Left lung (tissue), 10 donors: ENCODE measurements around the gene EPHB4. TPM values are rescaled to one million over a fixed set of nuclear protein-coding genes. Genes with fewer than 3 reads are reported as not detected.

ENCODE experiments used
- ATAC-seq: fragments of 200-7000 bp; cut with Tn5 transposase; one replicate; pipeline ENCODE4 v1.9.1; 2020; ENCODE audit warnings: moderate library complexity
- DNase-seq, 4 donors: peaks; one replicate each; pipeline ENCODE4 v3.0.0-alpha.2; 2013 to 2020
- H3K27ac ChIP-seq, 2 donors: fragments of 200-600 bp; sonication (generic) in 1 of 2; one replicate each; pipeline versions ENCODE4 v1.5.0 to v1.8.0; 2020 to 2021
- H3K27me3 ChIP-seq, 2 donors: fragments of 200-600 bp; sonication (generic) in 1 of 2; one replicate each; pipeline versions ENCODE4 v1.5.0 to v1.8.0; 2020 to 2021
- H3K36me3 ChIP-seq, 2 donors: fragments of 200-600 bp; sonication (generic) in 1 of 2; one replicate each; pipeline versions ENCODE4 v1.5.0 to v1.8.0; 2020 to 2021
- H3K4me1 ChIP-seq, 2 donors: fragments of 200-600 bp; one replicate each; pipeline ENCODE4 v1.8.0; 2021
- H3K4me3 ChIP-seq, 2 donors: fragments of 200-600 bp; sonication (generic) in 1 of 2; one replicate each; pipeline versions ENCODE4 v1.5.0 to v1.8.0; 2020 to 2021; ENCODE audit warnings: mild to moderate bottlenecking in 1 of 2
- H3K9me3 ChIP-seq, 2 donors: fragments of 200-600 bp; sonication (generic) in 1 of 2; one replicate each; pipeline versions ENCODE4 v1.5.0 to v1.8.0; 2020 to 2021
- intact Hi-C, 2 donors: fragments of 100-400 bp; cut with DNase I; formaldehyde crosslinking; loops; one replicate each; pipeline versions ENCODE4 v1.11.2 to v1.14.2; 2022
- polyA plus RNA-seq, 6 donors: library from polyadenylated mRNA; unstranded; fragments of 120-200 nt; gene quantifications; one replicate each; pipeline ENCODE4 v1.2.1, GENCODE V29; 2013; ENCODE audit not compliant: insufficient read length in 6 of 6
- total RNA-seq, 2 donors: library from RNA; stranded (reverse); fragmentation: NEBNext Ultra II Directional; extraction: Animal tissue kit (Norgen Biotek cat#: 25700); gene quantifications; one replicate each; pipeline ENCODE4 v1.2.1, GENCODE V29; 2021
- TF ChIP-seq, protein P1 (sequence below), 2 donors: fragments of 200-600 bp; sonication (generic) in 1 of 2; IDR thresholded peaks; one replicate each; pipeline versions ENCODE4 v1.5.0 to v1.8.0; 2021; ENCODE audit warnings: antibody characterized with exemption in 2 of 2
- donor health status: DM: no; HTN: yes; CAD: no.
- donor health status: DM: no; HTN: no; CAD: no.

The EPHB4 gene
- total and polyA plus RNA-seq, 8 donors, result 72.9 to 123 (median 98.8) TPM

DNA sequence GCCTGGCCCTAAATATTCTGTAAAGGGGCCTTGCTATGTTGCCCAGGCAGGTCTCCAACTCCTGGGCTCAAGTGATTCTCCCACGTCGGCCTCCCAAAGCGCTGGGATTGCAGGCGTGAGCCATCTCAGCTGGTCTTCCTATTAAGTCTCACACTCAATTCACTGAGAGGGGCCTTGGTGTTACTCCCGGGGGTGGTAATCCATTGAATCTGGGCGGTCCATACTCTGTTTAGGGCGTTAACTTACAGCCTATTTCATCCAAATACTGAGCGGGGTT is 46.9 kb upstream of the EPHB4 start:
- peaks cover 12 to 51% of the 10 kb centered on the region in 2 donors for H3K4me1 ChIP-seq
- no peaks in the 10 kb centered on the region for H3K9me3 ChIP-seq
- intact Hi-C loops, result no loop called here
- H3K4me3 ChIP-seq, result peak overlapping the region; percentile 85 to 99
- TF ChIP-seq, protein P1, sequence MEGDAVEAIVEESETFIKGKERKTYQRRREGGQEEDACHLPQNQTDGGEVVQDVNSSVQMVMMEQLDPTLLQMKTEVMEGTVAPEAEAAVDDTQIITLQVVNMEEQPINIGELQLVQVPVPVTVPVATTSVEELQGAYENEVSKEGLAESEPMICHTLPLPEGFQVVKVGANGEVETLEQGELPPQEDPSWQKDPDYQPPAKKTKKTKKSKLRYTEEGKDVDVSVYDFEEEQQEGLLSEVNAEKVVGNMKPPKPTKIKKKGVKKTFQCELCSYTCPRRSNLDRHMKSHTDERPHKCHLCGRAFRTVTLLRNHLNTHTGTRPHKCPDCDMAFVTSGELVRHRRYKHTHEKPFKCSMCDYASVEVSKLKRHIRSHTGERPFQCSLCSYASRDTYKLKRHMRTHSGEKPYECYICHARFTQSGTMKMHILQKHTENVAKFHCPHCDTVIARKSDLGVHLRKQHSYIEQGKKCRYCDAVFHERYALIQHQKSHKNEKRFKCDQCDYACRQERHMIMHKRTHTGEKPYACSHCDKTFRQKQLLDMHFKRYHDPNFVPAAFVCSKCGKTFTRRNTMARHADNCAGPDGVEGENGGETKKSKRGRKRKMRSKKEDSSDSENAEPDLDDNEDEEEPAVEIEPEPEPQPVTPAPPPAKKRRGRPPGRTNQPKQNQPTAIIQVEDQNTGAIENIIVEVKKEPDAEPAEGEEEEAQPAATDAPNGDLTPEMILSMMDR (IDR thresholded peaks at IDR 0.05), result no peak
- ATAC-seq (peak; percentile 0), DNase-seq (no peak)
- peaks cover 0 to 59% of the 10 kb centered on the region in 2 donors for H3K36me3 ChIP-seq
- peak overlapping the region; percentile 90 to 91 for H3K27ac ChIP-seq
- no peaks in the 10 kb centered on the region for H3K27me3 ChIP-seq

DNA sequence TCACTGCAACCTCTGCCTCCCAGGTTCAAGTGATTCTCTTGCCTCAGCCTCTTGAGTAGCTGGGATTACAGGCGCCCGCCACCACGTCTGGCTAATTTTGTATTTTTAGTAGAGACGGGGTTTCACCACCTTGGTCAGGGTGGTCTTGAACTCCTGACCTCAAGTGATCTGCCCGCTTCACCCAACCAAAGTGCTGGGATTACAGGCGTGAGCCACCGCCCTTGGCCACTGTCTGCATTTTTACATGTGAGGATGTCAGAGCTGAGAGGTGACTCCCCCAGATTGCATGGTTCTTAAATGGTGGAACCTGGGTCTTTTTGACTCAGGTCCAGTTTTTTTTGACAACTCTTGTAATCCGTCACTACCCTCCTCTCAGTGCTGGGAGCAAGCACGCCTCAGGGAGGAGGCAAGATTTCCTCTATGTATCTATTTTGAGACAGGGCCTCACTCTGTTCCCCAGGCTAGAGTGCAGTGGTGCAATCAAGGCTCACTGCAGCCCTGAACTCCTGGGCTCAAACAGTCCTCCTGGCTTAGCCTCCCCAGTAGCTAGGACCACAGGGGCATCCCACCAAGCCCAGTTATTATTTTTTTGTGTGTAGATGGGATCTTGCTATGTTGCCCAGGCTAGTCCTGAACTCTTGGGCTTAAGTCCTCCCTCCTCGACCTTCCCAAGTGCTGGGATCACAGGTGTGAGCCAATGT is 46.4 kb upstream of the EPHB4 start:
- no peaks in the 10 kb centered on the region for H3K9me3 ChIP-seq
- H3K36me3 ChIP-seq, result peaks cover 0 to 54% of the 10 kb centered on the region in 2 donors
- peaks cover 12 to 51% of the 10 kb centered on the region in 2 donors for H3K4me1 ChIP-seq
- TF ChIP-seq, protein P1 (IDR thresholded peaks at IDR 0.05), result no peak
- H3K4me3 ChIP-seq, result peak overlapping the region; percentile 85 to 99
- no peak for DNase-seq
- intact Hi-C loops, result no loop called here
- no peaks in the 10 kb centered on the region for H3K27me3 ChIP-seq
- no peak for ATAC-seq
- peak overlapping the region; percentile 90 to 91 for H3K27ac ChIP-seq

DNA sequence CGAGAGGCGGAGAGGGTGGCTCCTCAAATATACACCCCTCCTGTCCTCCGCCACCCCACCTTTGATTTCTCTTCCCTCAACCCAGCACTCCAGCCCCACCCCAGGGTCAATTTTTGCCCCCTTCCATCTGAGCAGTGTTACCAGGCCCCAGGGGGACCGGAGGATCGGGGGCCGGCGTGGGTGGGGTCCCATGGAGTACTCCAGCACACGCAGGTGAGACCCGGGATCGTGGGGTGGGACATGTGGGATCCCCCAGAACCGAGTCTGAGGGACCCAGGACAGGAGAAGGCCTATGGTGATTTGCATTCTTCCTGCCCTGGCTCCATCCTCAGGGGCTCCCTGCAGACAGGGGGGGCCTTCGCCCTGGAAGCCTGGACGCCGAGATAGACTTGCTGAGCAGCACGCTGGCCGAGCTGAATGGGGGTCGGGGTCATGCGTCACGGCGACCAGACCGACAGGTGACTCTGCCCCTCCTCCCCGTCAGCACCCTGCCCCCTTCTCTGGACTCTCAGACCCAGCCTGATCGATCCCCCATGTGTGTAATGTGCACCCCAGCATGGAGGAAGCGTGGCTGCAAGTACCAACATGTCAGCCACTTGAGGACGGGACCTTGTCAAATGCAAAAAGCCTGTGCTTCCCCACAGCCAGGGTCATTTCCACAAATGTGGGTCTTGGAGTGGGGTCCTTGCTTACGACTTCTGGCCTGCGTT is 40.6 kb upstream of the EPHB4 start:
- Histone ChIP-seq H3K4me3 (peak overlapping the region; percentile 58 to 68), H3K36me3 (peaks cover 0 to 54% of the 10 kb centered on the region in 2 donors), H3K9me3 (no peaks in the 10 kb centered on the region), H3K27ac (peak overlapping the region; percentile 83 to 88), H3K27me3 (no peaks in the 10 kb centered on the region), H3K4me1 (peaks cover 7 to 50% of the 10 kb centered on the region in 2 donors)
- TF ChIP-seq, protein P1 (IDR thresholded peaks at IDR 0.05), result no peak
- DNase-seq (peak in 1 of 4 donors; percentile 74), ATAC-seq (peak; percentile 1)
- intact Hi-C loops, result no loop called here

DNA sequence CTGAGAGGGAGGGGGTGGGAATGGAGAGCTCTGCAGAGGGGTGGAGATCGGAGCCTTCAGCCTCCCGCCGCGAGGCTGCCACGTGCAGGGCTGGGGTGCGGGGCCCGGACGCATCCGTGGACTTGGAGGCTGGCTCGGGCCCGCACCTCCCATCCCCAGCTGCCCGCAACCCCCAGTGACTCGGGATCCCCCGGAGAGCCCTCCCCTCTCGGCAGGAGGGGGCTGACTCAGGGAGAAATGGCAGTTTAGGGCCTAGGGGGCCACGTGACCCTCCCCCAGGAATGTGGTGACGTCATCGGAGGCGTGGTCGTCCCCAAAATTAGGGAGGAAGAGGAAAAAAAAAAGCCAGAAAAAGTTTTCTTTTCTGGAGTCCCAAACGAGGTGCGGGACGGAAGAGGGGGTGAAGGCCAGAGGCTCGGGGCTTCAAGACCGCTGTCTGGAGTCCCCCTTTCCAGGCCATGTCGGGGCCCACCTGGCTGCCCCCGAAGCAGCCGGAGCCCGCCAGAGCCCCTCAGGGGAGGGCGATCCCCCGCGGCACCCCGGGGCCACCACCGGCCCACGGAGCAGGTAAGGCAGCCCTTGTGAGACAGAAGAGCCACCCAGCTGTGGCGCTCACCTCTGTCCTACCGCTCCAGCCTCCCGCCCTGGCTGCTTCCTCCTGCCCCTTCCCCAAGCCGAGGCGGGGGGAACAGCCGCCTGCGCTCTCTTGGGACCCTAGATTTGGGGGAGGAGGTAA is 39.9 kb upstream of the EPHB4 start, which contains the start of gene TRIP6:
Gene TRIP6 (plus strand): TSS at position 348 of the 736 bp plus-strand sequence. CDS start 111 bp downstream, at position 459.
- TF ChIP-seq, protein P1 (IDR thresholded peaks at IDR 0.05), result no peak
- Histone ChIP-seq H3K27ac (peak within 1 kb of the TSS; percentile 83 to 88), H3K27me3 (no peaks in the 10 kb centered on the region), H3K9me3 (no peaks in the 10 kb centered on the region), H3K36me3 (peaks cover 0 to 54% of the 10 kb centered on the region in 2 donors), H3K4me3 (peak within 1 kb of the TSS; percentile 58 to 68), H3K4me1 (peaks cover 7 to 50% of the 10 kb centered on the region in 2 donors)
- DNase-seq (peak; percentile 90 to 96 (median 94)), ATAC-seq (peak; percentile 80)
- intact Hi-C loops, result no loop called here

DNA sequence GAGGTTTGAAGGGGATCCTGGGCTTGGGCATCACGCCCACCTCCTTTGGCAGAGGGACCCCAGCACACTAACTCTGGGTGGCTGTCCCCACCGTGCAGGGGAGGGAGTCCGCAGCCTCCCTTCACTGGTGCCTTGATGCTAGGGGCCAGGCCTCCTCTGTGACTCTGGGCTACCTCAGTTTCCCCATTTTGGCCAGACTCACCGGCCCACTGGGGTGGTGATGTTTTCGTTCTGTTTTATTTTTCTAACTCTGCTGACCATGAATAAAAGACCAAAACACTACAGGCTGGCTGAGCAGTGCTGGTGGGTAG is 39.4 kb upstream of the EPHB4 start:
- no peak for ATAC-seq
- H3K9me3 ChIP-seq, result no peaks in the 10 kb centered on the region
- peaks cover 0 to 54% of the 10 kb centered on the region in 2 donors for H3K36me3 ChIP-seq
- peak overlapping the region; percentile 83 to 88 for H3K27ac ChIP-seq
- no peaks in the 10 kb centered on the region for H3K27me3 ChIP-seq
- intact Hi-C loops, result no loop called here
- H3K4me3 ChIP-seq, result peak overlapping the region; percentile 58 to 68
- TF ChIP-seq, protein P1 (IDR thresholded peaks at IDR 0.05), result no peak
- DNase-seq, result no peak
- H3K4me1 ChIP-seq, result peaks cover 7 to 50% of the 10 kb centered on the region in 2 donors
